ENCODE measurements around the gene CPA2. TPM values are rescaled to one million over a fixed set of nuclear protein-coding genes. Genes with fewer than 3 reads are reported as not detected.

CPA2 gene
- total and polyA plus RNA-seq, 2 of the 4 experiments (the other 2 are of a cell fraction): 0.05 TPM; not detected in 1

DNA sequence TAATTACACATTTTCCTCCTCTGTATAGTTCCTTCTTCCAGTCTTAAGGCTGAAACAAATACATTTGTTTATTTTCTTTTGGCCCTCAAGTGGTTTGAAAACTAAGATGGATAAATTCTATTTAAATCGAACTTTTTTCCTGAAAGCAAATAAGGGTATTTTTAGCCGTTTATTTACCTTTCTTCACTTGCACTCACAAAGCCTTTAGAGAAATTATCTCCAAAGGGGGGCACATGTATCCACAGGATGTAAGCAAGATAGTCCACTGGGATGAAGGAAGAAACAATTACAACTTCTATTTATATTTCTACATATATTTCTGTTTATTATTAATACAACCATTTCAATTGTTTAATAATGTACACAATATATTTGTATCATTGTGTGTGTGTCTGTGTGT lies 36.5 kb downstream of the CPA2 start:
- Histone ChIP-seq H3K18ac (ENCODE audit: low read depth, low read length) (no peak overlapping the region), H2BK20ac (ENCODE audit: low read depth, low read length) (no peak overlapping the region), H3K4me3 (ENCODE audit: insufficient read depth, low read depth, low read length) (no peak overlapping the region), H2AK5ac (ENCODE audit: low read depth, low read length) (no peak overlapping the region), H3K9me3 (ENCODE audit: control insufficient read depth, insufficient read depth, low read length) (no peaks in the 10 kb centered on the region), H4K8ac (ENCODE audit: low read depth in 2 of 2, low read length in 2 of 2) (no peak overlapping the region), H3K56ac (ENCODE audit: extremely low read depth, insufficient read depth, low read length) (no peak overlapping the region), H3K36me3 (ENCODE audit: control insufficient read depth, insufficient read depth, low read length) (peaks cover 2% of the 10 kb centered on the region; the same call in 1 of the 2 replicates), H3K9ac (ENCODE audit: low read depth, low read length) (no peak overlapping the region), H4K5ac (ENCODE audit: low read depth, low read length) (no peak overlapping the region), H3K9me1 (ENCODE audit: insufficient read depth, low read length) (no peaks in the 10 kb centered on the region; the same call in 1 of the 2 replicates), H3K27ac (ENCODE audit: insufficient read depth, low read length) (no peak overlapping the region), H2BK5ac (ENCODE audit: low read depth, low read length, poor library complexity, severe bottlenecking) (no peak overlapping the region), H3K4me2 (ENCODE audit: low read depth, low read length) (no peak overlapping the region), H3K27me3 (ENCODE audit: control insufficient read depth, insufficient read depth, low read length) (no peaks in the 10 kb centered on the region), H4K20me1 (ENCODE audit: insufficient read depth, low read length) (no peaks in the 10 kb centered on the region), H3K79me1 (ENCODE audit: low read depth in 1 of 2, low read length in 2 of 2) (no peaks in the 10 kb centered on the region), H3K14ac (replicated peaks; ENCODE audit: low read depth, low read length) (no peak overlapping the region), H3K23ac (ENCODE audit: low read depth, low read length) (no peak overlapping the region), H2AFZ (replicated peaks; ENCODE audit: low read length, poor library complexity) (no peak overlapping the region), H3K4me1 (ENCODE audit: control insufficient read depth, insufficient read depth, low read length) (peaks cover 2% of the 10 kb centered on the region), H2BK15ac (ENCODE audit: low read depth, low read length) (no peak overlapping the region), H2BK120ac (ENCODE audit: low read depth, low read length) (no peak overlapping the region), H3K4ac (ENCODE audit: low read depth, low read length) (no peak overlapping the region), H4K91ac (ENCODE audit: insufficient read depth, low read depth, low read length) (no peak overlapping the region), H2AK9ac (replicated peaks; ENCODE audit: low read depth, low read length, poor library complexity) (no peak overlapping the region)
- ATAC-seq (ENCODE audit: low read depth) (no peak), DNase-seq (no peak)
- intact Hi-C loops (cut with micrococcal nuclease): no loop called here
- CTCF ChIA-PET: no interaction called here
- in situ Hi-C loops (cut with MboI; ENCODE audit: low sequenced_read_pairs): no loop called here
- WGBS, 2 experiments (ENCODE audit: extremely low coverage in 2 of 2, insufficient read length in 1 of 2): no CpG with 5 or more reads among the region's 2 CpGs
- dilution Hi-C loops (cut with HindIII; ENCODE audit: low sequenced_read_pairs, unreplicated experiment): no loop called here
- POLR2A ChIA-PET (ENCODE audit: unreplicated experiment): interaction anchor here (1.1 kb wide), 1 partner anchor 9 kb away, joined by 5 read pairs; no protein-coding TSS in a partner anchor
- no TSS peak for BruUV-seq (replicated peaks)
- TF ChIP-seq MAZ (IDR thresholded peaks at IDR 0.05; ENCODE audit: borderline replicate concordance, low read depth, low read length) (no peak), RCOR1 (IDR thresholded peaks at IDR 0.05; ENCODE audit: insufficient replicate concordance, low read length) (no peak), BHLHE40 (IDR thresholded peaks at IDR 0.05; ENCODE audit: low read depth, low read length) (no peak), RAD21 (IDR thresholded peaks at IDR 0.05; ENCODE audit: low read length) (no peak), MAFK (IDR thresholded peaks at IDR 0.05; ENCODE audit: low read depth, low read length) (no peak), POLR2A (IDR thresholded peaks at IDR 0.05; ENCODE audit: low read depth, low read length) (no peak), SMC3 (IDR thresholded peaks at IDR 0.05; ENCODE audit: low read depth, low read length) (no peak), CEBPB (IDR thresholded peaks at IDR 0.05; ENCODE audit: low read depth, low read length) (no peak), RFX5 (IDR thresholded peaks at IDR 0.05; ENCODE audit: low read depth, low read length) (no peak), NFE2L2 (IDR thresholded peaks at IDR 0.05; ENCODE audit: low read depth, low read length) (no peak), MXI1 (IDR thresholded peaks at IDR 0.05; ENCODE audit: borderline replicate concordance, low read depth, low read length) (no peak), FOS (IDR thresholded peaks at IDR 0.05; ENCODE audit: low read depth, low read length) (no peak)
- TF ChIP-seq, protein P1, sequence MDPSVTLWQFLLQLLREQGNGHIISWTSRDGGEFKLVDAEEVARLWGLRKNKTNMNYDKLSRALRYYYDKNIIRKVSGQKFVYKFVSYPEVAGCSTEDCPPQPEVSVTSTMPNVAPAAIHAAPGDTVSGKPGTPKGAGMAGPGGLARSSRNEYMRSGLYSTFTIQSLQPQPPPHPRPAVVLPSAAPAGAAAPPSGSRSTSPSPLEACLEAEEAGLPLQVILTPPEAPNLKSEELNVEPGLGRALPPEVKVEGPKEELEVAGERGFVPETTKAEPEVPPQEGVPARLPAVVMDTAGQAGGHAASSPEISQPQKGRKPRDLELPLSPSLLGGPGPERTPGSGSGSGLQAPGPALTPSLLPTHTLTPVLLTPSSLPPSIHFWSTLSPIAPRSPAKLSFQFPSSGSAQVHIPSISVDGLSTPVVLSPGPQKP (IDR thresholded peaks at IDR 0.05; ENCODE audit: borderline replicate concordance, low read depth, low read length): no peak
- TF ChIP-seq, protein P2, sequence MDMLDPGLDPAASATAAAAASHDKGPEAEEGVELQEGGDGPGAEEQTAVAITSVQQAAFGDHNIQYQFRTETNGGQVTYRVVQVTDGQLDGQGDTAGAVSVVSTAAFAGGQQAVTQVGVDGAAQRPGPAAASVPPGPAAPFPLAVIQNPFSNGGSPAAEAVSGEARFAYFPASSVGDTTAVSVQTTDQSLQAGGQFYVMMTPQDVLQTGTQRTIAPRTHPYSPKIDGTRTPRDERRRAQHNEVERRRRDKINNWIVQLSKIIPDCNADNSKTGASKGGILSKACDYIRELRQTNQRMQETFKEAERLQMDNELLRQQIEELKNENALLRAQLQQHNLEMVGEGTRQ (IDR thresholded peaks at IDR 0.05; ENCODE audit: low read depth, low read length): no peak
- TF ChIP-seq, protein P3, sequence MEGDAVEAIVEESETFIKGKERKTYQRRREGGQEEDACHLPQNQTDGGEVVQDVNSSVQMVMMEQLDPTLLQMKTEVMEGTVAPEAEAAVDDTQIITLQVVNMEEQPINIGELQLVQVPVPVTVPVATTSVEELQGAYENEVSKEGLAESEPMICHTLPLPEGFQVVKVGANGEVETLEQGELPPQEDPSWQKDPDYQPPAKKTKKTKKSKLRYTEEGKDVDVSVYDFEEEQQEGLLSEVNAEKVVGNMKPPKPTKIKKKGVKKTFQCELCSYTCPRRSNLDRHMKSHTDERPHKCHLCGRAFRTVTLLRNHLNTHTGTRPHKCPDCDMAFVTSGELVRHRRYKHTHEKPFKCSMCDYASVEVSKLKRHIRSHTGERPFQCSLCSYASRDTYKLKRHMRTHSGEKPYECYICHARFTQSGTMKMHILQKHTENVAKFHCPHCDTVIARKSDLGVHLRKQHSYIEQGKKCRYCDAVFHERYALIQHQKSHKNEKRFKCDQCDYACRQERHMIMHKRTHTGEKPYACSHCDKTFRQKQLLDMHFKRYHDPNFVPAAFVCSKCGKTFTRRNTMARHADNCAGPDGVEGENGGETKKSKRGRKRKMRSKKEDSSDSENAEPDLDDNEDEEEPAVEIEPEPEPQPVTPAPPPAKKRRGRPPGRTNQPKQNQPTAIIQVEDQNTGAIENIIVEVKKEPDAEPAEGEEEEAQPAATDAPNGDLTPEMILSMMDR (conservative IDR thresholded peaks at IDR 0.05; ENCODE audit: low read depth, low read length): no peak
